GM18909 (cell line): ENCODE measurements around the gene SWI5.
A peak's percentile ranks its signal among the peaks of the same experiment; 100 is the strongest.

Source experiments
- ATAC-seq: cut with Tn5 transposase; IDR thresholded peaks from one replicate; pipeline ENCODE4 v1.9.1; 2021; ENCODE audit warnings: mild to moderate bottlenecking; ENCODE audit not compliant: unreplicated experiment, poor library complexity

Gene SWI5

DNA sequence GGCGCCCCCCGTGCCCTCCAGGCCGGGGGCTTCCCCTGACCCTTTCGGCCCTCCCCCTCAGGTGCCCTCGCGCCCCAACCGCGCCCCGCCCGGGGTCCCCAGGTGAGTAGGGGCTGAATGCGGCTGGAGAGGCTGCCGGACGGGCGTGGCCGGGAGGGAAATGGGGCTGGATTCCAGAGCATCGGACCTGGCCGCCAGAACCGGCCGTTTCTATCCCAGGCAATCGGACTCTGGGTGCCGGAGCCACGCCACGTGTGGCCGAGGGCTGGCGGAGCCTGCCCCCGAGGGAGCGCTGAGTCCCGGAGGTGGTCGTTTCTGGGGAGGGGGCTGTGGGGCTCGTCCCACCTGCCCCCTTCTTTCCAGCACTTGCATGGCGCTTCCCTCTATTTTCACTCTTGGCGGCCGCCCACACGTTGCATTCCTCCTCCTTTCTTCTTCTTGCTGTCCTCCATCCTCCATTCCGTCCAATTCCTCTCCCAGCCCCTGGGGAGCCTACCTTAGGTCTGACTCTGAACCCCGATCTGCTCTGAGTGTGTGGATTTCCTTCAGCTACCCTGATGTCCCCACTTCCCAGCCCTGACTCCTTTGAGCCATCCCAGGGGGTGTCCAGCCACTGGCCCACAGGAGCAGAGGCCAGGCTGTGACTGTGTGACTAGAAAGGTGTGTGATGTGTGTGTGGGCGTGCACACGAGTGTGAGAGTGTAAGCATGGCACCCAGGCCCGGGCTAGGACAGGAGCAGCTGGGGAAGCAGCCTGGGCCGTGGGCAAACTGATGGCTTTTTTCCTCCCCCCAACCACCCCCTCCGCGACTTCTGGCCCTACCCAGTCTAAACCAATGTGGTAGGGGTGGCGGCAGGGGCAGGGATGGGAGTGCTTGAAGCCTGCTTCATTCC, 25.0 kb upstream of the SWI5 start:
- ATAC-seq: peak; percentile 32

DNA sequence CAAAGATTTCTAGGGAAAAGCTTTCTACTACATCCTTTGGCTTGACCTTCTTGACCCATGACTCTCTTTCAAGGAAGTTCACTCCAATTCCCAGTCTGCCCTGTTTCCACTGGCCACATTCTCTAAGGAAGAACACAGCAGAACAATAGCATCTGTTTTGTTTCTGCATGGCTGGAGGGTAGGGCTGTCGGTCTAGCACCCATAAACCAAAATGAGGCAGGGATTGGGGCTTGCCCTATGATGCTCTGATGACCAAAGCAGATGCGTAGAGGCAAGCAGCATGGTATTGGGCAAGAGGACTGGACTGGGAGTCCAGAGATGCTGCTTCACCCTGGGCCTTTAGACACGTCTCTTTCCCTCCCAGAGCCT, 24.4 kb upstream of the SWI5 start:
- no peak for ATAC-seq

DNA sequence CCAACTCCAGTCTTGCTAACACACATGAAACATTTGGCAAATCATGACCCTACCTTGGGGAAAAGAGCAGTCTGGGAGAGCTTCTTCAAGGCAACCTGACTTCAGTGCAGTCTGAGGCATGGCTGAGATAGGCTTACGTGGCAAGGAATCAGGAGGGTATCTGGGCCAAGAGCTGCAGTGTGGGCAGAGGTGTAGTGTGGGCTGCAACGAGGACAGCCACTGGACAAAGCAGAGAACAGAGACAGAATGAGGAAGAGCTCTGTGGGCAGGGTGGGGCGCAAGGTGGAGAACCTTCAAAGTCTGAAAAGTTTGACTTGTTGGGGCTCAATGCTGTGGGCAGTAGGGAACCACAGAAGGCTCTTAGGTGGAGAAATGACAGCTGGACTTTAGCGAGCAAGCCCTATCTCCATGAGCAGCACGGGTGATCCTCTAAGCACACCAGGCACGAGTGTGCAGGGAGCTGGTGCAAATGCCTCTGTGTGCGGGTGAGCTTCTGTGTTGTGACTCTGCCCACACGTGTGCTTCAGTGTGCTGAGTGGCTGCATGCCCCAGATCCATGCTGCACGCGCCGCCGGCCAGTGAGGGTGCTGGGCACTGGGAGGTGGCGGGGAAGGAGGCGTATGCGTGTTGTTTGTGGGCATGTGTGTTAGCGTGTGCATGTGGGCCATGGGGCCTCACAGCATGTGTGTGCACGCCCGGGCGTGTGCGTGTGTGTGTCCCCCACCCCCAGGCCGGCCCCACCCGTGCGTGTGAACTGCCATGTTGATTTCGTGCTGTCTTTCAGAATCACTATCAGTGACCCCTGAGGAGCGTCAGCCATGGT, 23.5 kb upstream of the SWI5 start:
- ATAC-seq: no peak

DNA sequence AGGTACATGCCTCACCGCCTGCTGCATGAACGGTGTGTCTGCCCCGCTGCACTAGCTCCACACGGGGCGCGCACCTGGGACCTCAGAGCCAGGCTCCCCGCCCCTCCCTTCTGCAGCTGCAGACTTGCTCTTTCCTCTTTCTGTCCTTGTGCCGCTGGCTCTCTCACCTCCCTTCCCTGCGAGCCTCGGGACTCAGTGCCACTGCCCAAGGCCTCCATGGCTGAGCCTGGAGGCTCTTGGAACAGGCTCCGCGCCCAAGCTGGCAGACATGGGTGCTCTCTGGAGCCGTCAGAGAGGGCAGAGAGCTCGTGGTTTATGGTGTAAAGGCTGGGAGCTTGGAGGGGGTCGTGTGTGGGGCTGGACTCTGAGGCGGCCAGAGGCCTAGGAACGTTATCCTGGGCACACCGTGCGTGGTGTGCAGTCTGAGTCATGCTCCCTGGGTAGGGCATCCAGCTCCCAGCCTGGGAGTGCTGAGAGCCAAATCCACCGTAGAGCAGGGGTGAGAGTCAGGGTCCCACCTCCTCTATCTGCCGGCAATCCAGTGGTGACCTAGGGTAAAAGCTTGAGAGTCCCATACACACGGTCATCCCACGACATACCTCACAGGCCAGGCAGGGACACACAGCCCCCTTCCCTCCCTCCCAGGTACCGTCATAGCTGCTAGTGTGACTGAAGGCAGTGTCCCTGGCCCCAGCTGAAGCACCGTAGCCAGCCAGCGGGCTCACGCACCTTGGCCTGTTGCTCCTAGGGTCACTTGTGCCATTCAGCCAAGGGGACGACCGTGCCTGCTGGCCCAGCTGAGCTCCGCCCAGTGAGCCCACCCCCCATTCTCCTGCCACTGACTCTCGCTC, 22.7 kb upstream of the SWI5 start:
- no peak for ATAC-seq

DNA sequence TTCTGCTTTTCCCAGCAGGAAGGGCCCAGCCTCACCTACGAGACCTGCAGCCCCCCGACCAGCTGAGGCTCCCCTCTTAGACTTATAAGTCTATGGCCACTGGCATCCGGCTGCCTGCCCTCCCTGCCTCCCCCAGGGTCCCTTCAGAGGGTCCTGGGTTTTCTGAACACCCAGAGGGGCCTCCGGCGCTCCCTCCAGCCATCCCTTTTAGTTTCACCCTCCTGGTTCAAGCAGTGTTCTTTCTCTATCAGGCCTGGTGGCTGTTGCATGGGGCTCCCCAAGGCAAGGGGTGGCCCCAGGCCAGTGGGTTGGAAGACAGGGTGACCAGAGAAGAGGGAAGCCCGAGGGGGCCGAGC, 22.1 kb upstream of the SWI5 start:
- no peak for ATAC-seq

DNA sequence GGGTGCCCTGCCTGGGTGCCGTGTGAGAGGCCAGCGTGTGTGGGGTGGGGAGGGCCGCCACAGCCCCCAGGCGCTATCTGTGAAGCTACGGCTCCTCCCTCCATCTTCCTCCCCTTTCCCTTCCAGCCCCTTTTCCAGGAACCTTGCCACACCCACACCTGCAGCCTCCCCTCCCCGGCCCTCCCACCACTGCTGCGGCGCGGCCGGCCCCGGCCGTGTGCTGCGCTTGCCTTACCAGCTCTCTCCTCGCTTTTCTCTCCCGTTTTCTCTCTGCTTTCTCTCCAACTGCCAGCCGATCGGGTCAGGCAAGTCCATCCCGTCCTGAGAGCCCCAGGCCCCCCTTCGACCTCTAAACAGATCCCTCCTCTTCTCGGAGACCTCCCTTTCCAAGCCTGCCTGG, 21.7 kb upstream of the SWI5 start:
- ATAC-seq: no peak

DNA sequence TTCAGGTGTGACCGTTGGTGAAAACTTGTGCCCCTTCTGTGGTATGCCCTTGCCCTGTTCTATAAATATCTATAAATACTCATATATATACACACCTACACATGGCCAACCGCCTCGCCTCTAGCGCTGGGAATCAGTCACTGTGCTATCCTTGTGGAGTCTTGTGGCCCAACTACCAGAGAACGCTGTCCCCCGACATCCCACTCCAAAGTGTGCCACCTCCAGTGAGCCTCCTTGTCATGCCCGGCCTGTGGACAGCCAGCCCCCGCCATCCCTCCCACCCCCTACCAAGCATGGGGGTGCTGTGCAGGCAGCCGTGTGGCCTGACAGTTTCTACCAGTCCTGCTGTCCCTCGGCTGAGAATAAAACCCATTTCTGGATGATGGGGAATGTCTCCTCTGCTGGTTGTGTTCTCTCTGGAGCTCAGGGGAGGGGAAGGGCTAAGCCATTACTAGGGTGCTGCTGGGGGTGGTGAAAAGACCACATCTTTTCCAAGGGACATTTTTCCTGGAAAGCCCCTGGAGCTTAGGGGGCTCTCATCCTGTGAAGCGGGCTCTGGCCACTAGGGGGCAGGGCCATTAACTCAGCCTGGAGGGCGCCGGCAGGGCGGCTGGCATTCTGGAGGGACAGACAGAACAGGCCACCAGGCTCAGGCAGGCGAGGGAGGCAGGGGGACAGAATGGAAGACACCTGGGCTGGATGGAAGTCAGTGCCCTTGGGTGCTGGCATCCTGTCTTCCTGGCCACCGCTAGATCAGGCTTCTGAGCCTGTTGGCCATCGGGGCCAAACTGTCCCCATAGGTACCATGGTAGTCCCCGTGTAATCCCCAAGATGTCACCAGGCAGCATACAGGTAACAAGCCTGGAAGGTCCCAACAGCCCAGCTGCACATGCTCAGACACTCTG, 21.0 kb upstream of the SWI5 start:
- no peak for ATAC-seq

DNA sequence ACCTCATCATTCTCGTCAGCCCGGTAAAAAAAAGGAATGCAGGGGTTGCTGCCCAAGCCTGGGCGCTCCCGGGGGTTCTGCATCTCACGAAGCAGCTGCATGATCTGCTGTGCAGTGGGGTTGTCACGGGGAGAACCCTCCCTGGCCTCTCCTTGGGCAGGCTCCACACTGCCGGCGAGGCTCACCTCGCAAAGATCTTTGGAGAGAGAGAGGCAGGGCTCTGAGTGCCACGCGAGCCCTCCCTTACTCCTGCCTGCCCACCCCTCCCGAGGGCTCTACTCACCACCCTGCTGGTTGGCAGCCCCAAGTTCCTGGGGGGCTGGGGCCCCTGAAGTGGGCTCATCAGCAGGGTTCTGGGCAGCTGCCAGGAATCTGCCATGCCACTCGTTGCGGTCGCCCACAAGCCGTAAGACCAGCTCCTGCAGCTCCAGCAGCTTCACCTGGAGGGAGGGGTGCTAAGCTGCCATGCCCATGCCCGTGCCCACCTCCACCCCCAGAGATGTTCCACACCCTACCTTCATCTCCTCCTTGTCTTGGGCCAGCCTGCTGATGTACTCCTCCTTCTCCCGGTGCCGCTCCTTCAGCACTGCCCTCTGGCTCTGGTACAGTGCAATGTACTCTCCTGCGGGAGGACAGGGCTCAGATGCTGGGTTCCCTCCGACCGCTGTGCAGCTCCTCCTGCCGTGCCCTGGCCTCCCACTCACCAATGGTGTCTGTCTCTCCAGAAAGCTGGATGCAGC, 18.8 kb upstream of the SWI5 start:
- no peak for ATAC-seq

DNA sequence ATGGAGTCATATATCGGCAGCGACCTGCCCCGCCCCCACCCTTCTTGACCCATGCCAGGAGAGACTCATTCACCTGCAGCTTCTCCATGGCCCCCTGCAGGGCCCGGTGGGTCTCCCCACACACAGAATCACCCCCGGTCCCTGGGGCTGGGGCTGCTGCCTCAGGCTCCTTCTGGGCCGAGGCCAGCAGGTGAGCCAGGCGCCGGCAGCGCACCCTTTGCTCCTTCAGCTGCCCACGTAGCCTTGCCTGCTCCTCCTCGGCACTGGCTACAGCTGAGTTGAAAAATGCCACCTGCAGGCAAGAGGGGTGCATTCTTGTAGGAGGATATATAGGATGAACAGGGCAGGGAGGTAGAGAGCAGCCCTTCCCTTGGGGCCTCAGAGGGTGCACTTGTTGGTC, 18.2 kb upstream of the SWI5 start:
- ATAC-seq: no peak

DNA sequence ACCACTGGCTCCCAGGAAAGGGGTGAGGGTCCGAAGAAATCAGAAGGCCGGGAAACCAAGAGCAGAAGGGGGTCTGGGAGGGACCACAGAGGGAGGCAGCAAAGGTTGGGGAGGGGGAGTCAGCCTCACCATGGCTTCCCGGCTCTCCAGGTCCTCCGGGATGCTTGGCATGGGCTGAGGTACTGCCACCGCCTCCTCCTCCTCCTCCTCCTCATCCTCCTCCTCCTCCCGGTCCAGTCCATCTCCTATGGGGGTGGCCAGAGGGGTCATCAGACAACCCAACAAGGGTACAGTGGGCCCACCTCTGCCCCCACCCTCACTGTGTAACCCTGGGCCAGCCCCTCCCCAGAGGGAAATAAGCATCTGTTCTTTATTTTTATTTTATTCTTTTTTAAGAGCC, 17.8 kb upstream of the SWI5 start:
- ATAC-seq: no peak

DNA sequence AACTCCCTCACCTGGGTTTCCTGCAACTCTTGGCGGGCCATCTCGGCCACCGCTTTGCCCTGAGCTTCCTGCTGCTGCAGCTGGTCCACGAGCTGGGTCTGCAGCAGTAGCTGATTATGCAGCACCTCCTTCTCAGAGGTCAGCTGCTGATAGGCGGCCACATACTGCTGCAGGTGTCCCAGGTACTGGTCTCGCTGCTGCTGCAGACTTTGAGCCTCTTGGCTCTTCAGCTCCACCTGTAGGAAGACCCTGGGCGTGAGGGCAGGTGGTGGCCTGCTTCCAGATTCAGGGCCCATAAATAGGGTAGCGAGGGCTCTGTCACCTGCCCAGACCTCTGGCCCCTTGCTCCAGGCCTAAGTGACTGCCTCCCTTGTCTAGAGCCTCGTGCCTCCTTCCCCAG, 16.9 kb upstream of the SWI5 start:
- no peak for ATAC-seq

DNA sequence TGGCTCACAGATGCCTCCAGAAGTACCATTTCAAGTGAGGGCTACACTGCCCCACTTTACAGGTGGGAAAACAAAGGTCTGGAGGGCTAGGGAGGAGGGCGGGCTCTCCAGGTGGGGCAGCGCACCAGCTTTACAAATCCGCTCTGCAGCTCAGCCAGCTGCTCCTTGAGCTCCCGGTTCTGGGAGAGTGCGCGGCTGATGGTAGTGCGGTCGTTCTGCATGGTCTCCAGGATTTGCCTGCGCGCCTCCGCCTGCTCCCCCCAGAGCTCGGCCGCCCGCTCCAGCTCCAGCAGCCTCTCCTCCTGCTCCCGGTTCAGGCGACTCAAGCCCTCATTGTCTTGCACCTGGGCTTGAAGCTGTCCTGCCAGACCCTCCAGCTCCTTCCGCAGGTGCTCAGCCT, 15.7 kb upstream of the SWI5 start:
- no peak for ATAC-seq

DNA sequence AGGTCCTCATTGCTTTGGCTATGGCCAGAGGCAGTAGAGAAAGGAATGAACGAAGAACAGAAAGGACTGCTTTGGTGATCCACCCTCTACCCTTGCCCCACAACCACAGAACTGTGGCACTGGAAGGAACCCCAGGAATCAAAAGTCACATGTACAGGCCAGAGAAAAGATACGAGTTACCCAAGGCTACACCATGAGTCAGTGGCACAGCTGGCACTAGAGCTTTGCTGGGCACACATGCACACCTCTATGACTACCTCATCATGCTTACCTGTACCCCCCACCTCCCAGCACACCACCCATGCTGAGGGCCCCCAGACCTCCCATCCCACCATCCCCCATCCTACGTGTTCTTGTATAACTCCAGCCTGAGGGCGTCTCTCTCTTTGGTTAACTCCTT, 13.4 kb upstream of the SWI5 start:
- no peak for ATAC-seq

DNA sequence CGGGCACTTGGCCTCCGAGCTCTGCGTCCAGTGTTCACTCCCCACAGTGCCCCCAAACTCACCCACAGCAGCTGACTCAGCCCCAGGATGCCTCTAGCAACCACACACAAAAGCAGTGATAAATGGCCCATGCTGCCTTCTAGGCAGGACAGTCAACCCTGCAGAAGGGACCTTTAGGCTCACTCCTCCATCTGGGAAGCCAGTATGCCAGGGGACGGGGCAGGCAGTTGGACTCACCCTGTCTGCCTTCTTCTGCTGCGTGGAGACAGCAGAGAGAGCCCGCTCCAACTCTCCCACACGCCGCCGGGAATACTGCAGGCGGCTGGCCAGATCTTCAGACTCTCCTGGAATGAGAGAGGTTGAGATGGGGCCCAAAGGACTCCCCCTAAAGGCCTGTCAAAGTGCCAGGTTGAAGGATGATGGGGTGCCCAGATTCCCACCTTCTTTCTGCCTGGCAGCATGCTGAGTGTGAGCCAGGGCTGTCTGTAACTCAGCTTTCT, 10.7 kb upstream of the SWI5 start:
- no peak for ATAC-seq

DNA sequence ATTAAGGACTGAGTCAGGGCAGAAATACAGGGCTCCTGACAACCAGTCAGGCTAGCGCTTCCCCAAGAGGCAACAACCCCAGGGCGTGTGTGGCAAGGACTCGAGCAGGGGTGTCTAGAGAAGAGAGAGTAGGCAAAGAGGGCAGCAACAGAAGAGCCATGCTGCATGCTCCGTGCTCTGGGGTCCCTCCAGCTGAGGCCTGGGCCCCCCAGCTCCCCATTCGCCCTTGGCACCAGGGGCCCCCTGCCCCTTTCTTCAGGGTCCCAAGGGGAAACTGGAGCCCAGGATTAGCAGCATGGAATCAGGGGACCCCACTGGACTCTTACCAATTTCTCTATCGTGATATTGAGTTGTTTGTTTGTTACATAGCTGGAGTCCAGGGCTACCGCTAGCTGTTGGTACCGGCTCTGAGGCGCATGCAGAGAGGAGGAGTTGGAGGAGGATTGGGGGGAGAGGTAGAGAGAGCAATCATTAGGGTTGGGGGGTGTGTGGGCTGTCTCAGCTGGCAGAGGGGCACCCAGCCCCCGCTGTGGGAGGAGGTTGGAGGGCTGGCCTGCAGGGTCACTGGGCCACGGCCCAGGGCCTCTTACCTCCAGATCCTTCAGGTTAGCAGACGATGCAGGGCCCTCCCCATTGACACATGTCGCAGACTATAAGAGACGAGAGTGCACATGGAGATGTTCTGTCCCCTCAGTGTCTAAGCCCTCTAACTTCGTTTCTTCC, 9.0 kb upstream of the SWI5 start:
- no peak for ATAC-seq

DNA sequence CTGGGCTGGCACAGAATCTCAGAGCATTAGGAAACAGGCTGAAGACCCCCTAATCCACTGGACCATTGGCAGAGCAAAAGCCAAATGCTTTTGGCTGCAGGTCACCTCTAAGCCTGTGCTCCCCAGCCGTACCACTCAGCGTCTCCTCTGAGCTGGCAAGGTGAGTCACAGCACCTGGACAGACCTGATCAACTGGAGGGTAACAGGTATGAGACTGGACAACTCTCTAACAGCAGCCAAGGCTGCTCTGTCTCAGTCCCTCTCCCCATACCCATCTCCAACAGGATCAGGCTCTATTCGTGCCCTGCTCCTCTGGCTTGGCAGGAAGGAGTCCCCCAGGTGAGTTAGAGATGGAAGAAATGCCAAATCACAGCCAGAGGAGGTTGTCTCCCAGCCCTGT, 5.0 kb upstream of the SWI5 start:
- no peak for ATAC-seq

DNA sequence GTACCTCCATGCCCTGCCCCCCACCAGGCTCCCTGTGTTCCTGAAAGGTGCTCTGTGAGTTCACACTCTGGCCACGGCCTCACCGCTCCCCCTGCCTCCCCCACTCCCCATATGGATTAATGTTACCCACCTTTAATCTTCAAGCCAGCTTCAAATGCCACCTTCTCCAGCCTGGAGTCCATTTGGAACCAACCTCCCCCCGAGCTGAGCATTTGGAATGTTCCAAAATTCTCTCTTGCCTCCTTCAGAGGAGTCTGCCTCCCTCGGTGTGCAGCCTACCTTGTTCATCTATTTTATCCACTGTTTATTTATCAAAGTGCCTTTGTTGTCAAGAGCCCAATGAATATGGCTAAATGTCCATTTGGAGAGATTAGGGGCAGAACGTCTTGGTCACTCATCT, 4.6 kb upstream of the SWI5 start:
- no peak for ATAC-seq

DNA sequence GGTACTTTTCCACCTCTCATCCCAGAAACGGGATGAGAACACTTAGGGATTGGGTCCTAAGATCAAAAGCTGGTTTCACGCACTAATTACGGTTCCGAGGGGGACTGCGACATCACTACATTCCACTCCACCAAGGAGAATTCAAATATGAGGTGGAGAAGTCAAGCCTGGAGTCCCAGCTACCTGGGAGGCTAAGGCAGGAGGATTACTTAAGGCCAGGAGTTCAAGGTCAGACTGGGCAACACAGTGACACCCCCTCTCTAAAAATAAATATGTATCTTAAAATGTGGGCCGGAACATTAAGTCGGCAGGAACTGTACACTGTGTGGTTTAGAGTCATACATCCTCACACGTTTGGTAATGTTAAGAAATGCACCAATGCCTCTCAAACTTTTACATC, 1.8 kb upstream of the SWI5 start:
- ATAC-seq: no peak
